ENCODE data around the gene FCHO2. TPM values are rescaled to one million over a fixed set of nuclear protein-coding genes. Genes with fewer than 3 reads are reported as not detected.

The FCHO2 gene
- total RNA-seq, 1 experiment from 2014 or later, result 14.9 TPM

GRCh38 chr5:73104326-73104725 lies 148.5 kb downstream of the FCHO2 start (continued):
- no peak for TF ChIP-seq NFYB (CRISPR knock-in tag; conservative IDR thresholded peaks at IDR 0.05; ENCODE audit: low read depth)

GRCh38 chr5:73106335-73106734 lies 150.5 kb downstream of the FCHO2 start:
- Mint-ChIP-seq H3K36me3 (0 out of 2 replicates have a peak, but pooled peaks cover 4% of the 10 kb centered on the region), H3K4me1 (no peaks in the 10 kb centered on the region), H3K27ac (no peak overlapping the region), H3K9me3 (peaks cover 24% of the 10 kb centered on the region), H3K4me3 (no peak overlapping the region), H3K27me3 (ENCODE audit: low read depth) (no peaks in the 10 kb centered on the region)
- no peak for DNase-seq (ENCODE audit: low spot score)
- TF ChIP-seq ZNF232 (CRISPR knock-in tag; IDR thresholded peaks at IDR 0.05), result no peak
- no peak for TF ChIP-seq OVOL2 (CRISPR knock-in tag; IDR thresholded peaks at IDR 0.05; ENCODE audit: borderline replicate concordance)
- TF ChIP-seq GTF2I (CRISPR knock-in tag; conservative IDR thresholded peaks at IDR 0.05), result no peak
- TF ChIP-seq NR1H2 (CRISPR knock-in tag; IDR thresholded peaks at IDR 0.05), result no peak
- TF ChIP-seq SOX15 (CRISPR knock-in tag; IDR thresholded peaks at IDR 0.05), result no peak
- TF ChIP-seq, protein P1, sequence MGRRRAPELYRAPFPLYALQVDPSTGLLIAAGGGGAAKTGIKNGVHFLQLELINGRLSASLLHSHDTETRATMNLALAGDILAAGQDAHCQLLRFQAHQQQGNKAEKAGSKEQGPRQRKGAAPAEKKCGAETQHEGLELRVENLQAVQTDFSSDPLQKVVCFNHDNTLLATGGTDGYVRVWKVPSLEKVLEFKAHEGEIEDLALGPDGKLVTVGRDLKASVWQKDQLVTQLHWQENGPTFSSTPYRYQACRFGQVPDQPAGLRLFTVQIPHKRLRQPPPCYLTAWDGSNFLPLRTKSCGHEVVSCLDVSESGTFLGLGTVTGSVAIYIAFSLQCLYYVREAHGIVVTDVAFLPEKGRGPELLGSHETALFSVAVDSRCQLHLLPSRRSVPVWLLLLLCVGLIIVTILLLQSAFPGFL (CRISPR knock-in tag; IDR thresholded peaks at IDR 0.05; ENCODE audit: borderline replicate concordance), result no peak
- TF ChIP-seq GABPB1 (CRISPR knock-in tag; IDR thresholded peaks at IDR 0.05), result no peak
- TF ChIP-seq, protein P2, sequence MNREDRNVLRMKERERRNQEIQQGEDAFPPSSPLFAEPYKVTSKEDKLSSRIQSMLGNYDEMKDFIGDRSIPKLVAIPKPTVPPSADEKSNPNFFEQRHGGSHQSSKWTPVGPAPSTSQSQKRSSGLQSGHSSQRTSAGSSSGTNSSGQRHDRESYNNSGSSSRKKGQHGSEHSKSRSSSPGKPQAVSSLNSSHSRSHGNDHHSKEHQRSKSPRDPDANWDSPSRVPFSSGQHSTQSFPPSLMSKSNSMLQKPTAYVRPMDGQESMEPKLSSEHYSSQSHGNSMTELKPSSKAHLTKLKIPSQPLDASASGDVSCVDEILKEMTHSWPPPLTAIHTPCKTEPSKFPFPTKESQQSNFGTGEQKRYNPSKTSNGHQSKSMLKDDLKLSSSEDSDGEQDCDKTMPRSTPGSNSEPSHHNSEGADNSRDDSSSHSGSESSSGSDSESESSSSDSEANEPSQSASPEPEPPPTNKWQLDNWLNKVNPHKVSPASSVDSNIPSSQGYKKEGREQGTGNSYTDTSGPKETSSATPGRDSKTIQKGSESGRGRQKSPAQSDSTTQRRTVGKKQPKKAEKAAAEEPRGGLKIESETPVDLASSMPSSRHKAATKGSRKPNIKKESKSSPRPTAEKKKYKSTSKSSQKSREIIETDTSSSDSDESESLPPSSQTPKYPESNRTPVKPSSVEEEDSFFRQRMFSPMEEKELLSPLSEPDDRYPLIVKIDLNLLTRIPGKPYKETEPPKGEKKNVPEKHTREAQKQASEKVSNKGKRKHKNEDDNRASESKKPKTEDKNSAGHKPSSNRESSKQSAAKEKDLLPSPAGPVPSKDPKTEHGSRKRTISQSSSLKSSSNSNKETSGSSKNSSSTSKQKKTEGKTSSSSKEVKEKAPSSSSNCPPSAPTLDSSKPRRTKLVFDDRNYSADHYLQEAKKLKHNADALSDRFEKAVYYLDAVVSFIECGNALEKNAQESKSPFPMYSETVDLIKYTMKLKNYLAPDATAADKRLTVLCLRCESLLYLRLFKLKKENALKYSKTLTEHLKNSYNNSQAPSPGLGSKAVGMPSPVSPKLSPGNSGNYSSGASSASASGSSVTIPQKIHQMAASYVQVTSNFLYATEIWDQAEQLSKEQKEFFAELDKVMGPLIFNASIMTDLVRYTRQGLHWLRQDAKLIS (CRISPR knock-in tag; IDR thresholded peaks at IDR 0.05; ENCODE audit: borderline replicate concordance), result no peak
- TF ChIP-seq CREB1 (CRISPR knock-in tag; IDR thresholded peaks at IDR 0.05), result no peak
- no peak for TF ChIP-seq JAZF1 (CRISPR knock-in tag; IDR thresholded peaks at IDR 0.05)
- POLR2A ChIA-PET, result interaction anchor here (0.6 kb wide), 1 partner anchor 17 kb away, joined by 3 read pairs; no protein-coding TSS in a partner anchor
- CTCF ChIA-PET, result no interaction called here
- ATAC-seq, result no peak

DNA sequence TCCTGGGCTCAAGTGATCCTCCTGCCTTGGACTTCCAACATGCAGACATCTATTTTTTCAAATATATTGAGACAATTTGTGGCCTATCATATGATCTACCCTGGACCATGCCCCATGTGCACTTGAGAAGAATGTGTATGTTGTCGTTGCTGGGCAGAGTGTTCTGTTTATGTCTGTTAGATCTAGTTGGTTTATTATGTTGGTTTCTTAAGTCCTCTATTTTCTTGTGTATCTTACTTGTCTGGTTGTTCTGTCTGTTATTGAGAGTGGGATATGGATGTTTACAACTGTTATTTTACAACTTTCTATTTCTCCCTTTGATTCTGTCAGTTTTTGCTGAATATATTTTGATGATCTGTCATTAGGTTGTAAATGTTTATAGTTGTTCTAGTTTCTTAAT lies 154.3 kb downstream of the FCHO2 start:
- Mint-ChIP-seq H3K9me3 (peaks cover 24% of the 10 kb centered on the region), H3K4me1 (peaks cover 9% of the 10 kb centered on the region; the same call in 1 of the 2 replicates), H3K36me3 (0 out of 2 replicates have a peak, but pooled peaks cover 4% of the 10 kb centered on the region), H3K27me3 (ENCODE audit: low read depth) (no peaks in the 10 kb centered on the region), H3K4me3 (no peak overlapping the region), H3K27ac (no peak overlapping the region)
- ChIA-PET POLR2A (no interaction called here), CTCF (interaction anchor here (0.6 kb wide), 1 partner anchor 80 kb away, joined by 3 read pairs; no protein-coding TSS in a partner anchor)
- DNase-seq (ENCODE audit: low spot score), result no peak
- ATAC-seq, result no peak
- TF ChIP-seq GABPB1 (CRISPR knock-in tag; IDR thresholded peaks at IDR 0.05) (no peak), ZBTB21 (CRISPR knock-in tag; IDR thresholded peaks at IDR 0.05; ENCODE audit: borderline replicate concordance) (no peak), ZNF121 (CRISPR knock-in tag; IDR thresholded peaks at IDR 0.05) (no peak), ATF3 (CRISPR knock-in tag; conservative IDR thresholded peaks at IDR 0.05) (no peak), MXD4 (CRISPR knock-in tag; IDR thresholded peaks at IDR 0.05; ENCODE audit: borderline replicate concordance) (no peak), USF1 (CRISPR knock-in tag; IDR thresholded peaks at IDR 0.05) (no peak), NFATC4 (CRISPR knock-in tag; IDR thresholded peaks at IDR 0.05) (no peak)
- TF ChIP-seq, protein P3, sequence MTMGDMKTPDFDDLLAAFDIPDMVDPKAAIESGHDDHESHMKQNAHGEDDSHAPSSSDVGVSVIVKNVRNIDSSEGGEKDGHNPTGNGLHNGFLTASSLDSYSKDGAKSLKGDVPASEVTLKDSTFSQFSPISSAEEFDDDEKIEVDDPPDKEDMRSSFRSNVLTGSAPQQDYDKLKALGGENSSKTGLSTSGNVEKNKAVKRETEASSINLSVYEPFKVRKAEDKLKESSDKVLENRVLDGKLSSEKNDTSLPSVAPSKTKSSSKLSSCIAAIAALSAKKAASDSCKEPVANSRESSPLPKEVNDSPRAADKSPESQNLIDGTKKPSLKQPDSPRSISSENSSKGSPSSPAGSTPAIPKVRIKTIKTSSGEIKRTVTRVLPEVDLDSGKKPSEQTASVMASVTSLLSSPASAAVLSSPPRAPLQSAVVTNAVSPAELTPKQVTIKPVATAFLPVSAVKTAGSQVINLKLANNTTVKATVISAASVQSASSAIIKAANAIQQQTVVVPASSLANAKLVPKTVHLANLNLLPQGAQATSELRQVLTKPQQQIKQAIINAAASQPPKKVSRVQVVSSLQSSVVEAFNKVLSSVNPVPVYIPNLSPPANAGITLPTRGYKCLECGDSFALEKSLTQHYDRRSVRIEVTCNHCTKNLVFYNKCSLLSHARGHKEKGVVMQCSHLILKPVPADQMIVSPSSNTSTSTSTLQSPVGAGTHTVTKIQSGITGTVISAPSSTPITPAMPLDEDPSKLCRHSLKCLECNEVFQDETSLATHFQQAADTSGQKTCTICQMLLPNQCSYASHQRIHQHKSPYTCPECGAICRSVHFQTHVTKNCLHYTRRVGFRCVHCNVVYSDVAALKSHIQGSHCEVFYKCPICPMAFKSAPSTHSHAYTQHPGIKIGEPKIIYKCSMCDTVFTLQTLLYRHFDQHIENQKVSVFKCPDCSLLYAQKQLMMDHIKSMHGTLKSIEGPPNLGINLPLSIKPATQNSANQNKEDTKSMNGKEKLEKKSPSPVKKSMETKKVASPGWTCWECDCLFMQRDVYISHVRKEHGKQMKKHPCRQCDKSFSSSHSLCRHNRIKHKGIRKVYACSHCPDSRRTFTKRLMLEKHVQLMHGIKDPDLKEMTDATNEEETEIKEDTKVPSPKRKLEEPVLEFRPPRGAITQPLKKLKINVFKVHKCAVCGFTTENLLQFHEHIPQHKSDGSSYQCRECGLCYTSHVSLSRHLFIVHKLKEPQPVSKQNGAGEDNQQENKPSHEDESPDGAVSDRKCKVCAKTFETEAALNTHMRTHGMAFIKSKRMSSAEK (CRISPR knock-in tag; IDR thresholded peaks at IDR 0.05; ENCODE audit: borderline replicate concordance), result no peak
- TF ChIP-seq, protein P2 (CRISPR knock-in tag; IDR thresholded peaks at IDR 0.05; ENCODE audit: borderline replicate concordance), result no peak
